B cell (primary cell): ENCODE measurements around the gene PACC1. TPM values are rescaled to one million over a fixed set of nuclear protein-coding genes. Genes with fewer than 3 reads are reported as not detected.

ENCODE experiments used
- ATAC-seq: fragments of 200-7000 bp; cut with Tn5 transposase; one replicate; pipeline ENCODE4 v1.10.0; 2021; ENCODE audit warnings: low read depth, mild to moderate bottlenecking, moderate number of reproducible peaks, moderate library complexity
- CTCF ChIA-PET: fragments of 350-600 bp; sonication (Branson Sonifier 250); formaldehyde crosslinking; loops from one replicate; lab custom pipeline; 2021; ENCODE audit warnings: antibody characterized with exemption, inconsistent platforms; lab: Charles Lee
- POLR2A ChIA-PET: fragments of 350-600 bp; sonication (Branson Sonifier 250); formaldehyde crosslinking; loops from one replicate; lab custom pipeline; 2021; ENCODE audit warnings: antibody characterized with exemption; lab: Charles Lee
- DNase-seq: peaks from one replicate; pipeline ENCODE4 v3.0.0; 2013
- H2AFZ ChIP-seq: 2 replicates; pipeline ENCODE4 v1.6.1; 2012; ENCODE audit warnings: mild to moderate bottlenecking, low read depth, low read length; ENCODE audit not compliant: insufficient read depth, poor library complexity, severe bottlenecking
- H3K27ac ChIP-seq, 2 donors: 1 replicate in 1 of 2; 2 replicates in 1 of 2; pipeline ENCODE4 v1.5.1; 2012 to 2013; ENCODE audit warnings: low read length in 2 of 2, mild to moderate bottlenecking in 2 of 2, moderate library complexity in 1 of 2
- H3K27me3 ChIP-seq, 4 experiments: fragments of 200-600 bp in 1 of 4; sonication (generic) in 1 of 4; replicated peaks in 1 of 4; 1 replicate in 2 of 4; 2 replicates in 2 of 4; pipeline versions ENCODE4 v1.6.1 to v1.7.0; 2013 to 2016; ENCODE audit warnings: low read length in 3 of 4, mild to moderate bottlenecking in 2 of 4, mixed read lengths in 1 of 4, moderate library complexity in 1 of 4; ENCODE audit not compliant: insufficient read depth in 4 of 4, control insufficient read depth in 3 of 4; ENCODE audit errors: control extremely low read depth in 1 of 4
- H3K36me3 ChIP-seq, 2 experiments: replicated peaks in 1 of 2; 1 replicate in 1 of 2; 2 replicates in 1 of 2; pipeline versions ENCODE4 v1.6.1 to v1.7.1; 2013; ENCODE audit warnings: low read length in 1 of 2; ENCODE audit not compliant: insufficient read depth in 2 of 2, control insufficient read depth in 1 of 2; ENCODE audit errors: control extremely low read depth in 1 of 2, extremely low read depth in 1 of 2
- H3K4me1 ChIP-seq, 2 donors: fragments of 200-600 bp in 1 of 2; sonication (generic) in 1 of 2; 1 replicate in 1 of 2; 2 replicates in 1 of 2; pipeline versions ENCODE4 v1.5.1 to v1.6.1; 2013 to 2017; ENCODE audit warnings: low read length in 2 of 2; ENCODE audit not compliant: control insufficient read depth in 2 of 2, insufficient read depth in 2 of 2
- H3K4me2 ChIP-seq: replicated peaks from 2 replicates; pipeline ENCODE3; 2012; ENCODE audit warnings: mild to moderate bottlenecking, low read depth, low read length; ENCODE audit not compliant: poor library complexity, severe bottlenecking
- H3K4me3 ChIP-seq, 5 experiments: fragments of 200-600 bp in 1 of 5; sonication (generic) in 1 of 5; 1 replicate in 3 of 5; 2 replicates in 2 of 5; pipeline versions ENCODE4 v1.5.1 to v1.7.0; 2011 to 2016; ENCODE audit warnings: low read length in 4 of 5, mild to moderate bottlenecking in 4 of 5, low read depth in 2 of 5, control low read depth in 1 of 5, moderate library complexity in 1 of 5; ENCODE audit not compliant: insufficient read depth in 1 of 5; ENCODE audit errors: control extremely low read depth in 1 of 5, extremely low read depth in 1 of 5
- H3K79me2 ChIP-seq: fragments of 200-600 bp; sonication (generic); one replicate; pipeline ENCODE4 v1.6.0; 2016; ENCODE audit warnings: low read length; ENCODE audit not compliant: control insufficient read depth, insufficient read depth
- H3K9ac ChIP-seq: fragments of 200-600 bp; sonication (generic); 2 replicates; pipeline ENCODE4 v1.6.1; 2017; ENCODE audit warnings: mild to moderate bottlenecking, low read length, moderate library complexity
- H3K9me3 ChIP-seq, 3 donors: one replicate each; pipeline versions ENCODE4 v1.6.1 to v1.7.1; 2013; ENCODE audit warnings: low read length in 2 of 3; ENCODE audit not compliant: control insufficient read depth in 2 of 3, insufficient read depth in 1 of 3; ENCODE audit errors: control extremely low read depth in 1 of 3
- H4K20me1 ChIP-seq: 2 replicates; pipeline ENCODE4 v1.6.0; 2012; ENCODE audit warnings: mild to moderate bottlenecking, low read length; ENCODE audit not compliant: insufficient read depth, control insufficient read depth, poor library complexity, severe bottlenecking
- H3K27ac Mint-ChIP-seq: one replicate; pipeline ENCODE4 v1.8.0; 2021; ENCODE audit warnings: mixed read lengths
- H3K27me3 Mint-ChIP-seq: one replicate; pipeline ENCODE4 v1.8.0; 2021; ENCODE audit warnings: mixed read lengths
- H3K4me1 Mint-ChIP-seq: one replicate; pipeline ENCODE4 v1.8.0; 2021; ENCODE audit warnings: mixed read lengths
- H3K4me3 Mint-ChIP-seq: one replicate; pipeline ENCODE4 v1.8.0; 2021; ENCODE audit warnings: mixed read lengths
- H3K9me3 Mint-ChIP-seq: one replicate; pipeline ENCODE4 v1.8.0; 2022; ENCODE audit warnings: mixed read lengths; ENCODE audit not compliant: insufficient read depth
- EZH2 ChIP-seq: IDR thresholded peaks from 2 replicates; pipeline ENCODE4 v1.6.1; 2012; ENCODE audit warnings: borderline replicate concordance, low read depth, mild to moderate bottlenecking, moderate library complexity, low read length; ENCODE audit not compliant: insufficient read depth, poor library complexity, severe bottlenecking
- WGBS: methylation state at CpG from one replicate; pipeline ENCODE4 v1.1.5; 2013; ENCODE audit warnings: missing lambda C conversion rate; ENCODE audit not compliant: insufficient coverage; 5-methylcytosine and 5-hydroxymethylcytosine counted together
- intact Hi-C: fragments of 100-400 bp; cut with micrococcal nuclease; formaldehyde crosslinking; loops from one replicate; pipeline ENCODE4 v1.10.0; 2022
- polyA plus RNA-seq: library from polyadenylated mRNA; depleted of rRNA; stranded (reverse); fragments of >200 nt; gene quantifications from 2 replicates; pipeline ENCODE4 v1.2.3, GENCODE V29; 2012
- total RNA-seq, 2 donors: library from RNA; stranded (reverse); fragments of 120-200 nt in 1 of 2; gene quantifications; 1 replicate in 1 of 2; 2 replicates in 1 of 2; pipeline versions ENCODE4 v1.2.3 to v1.2.4, GENCODE V29; 2013 to 2022
- TF ChIP-seq, protein P1 (sequence below): fragments of 200-600 bp; IDR thresholded peaks from one replicate; pipeline ENCODE4 v1.8.0; 2022; ENCODE audit warnings: antibody characterized with exemption, mild to moderate bottlenecking

The PACC1 gene
- total and polyA plus RNA-seq, 2 donors (not counting 1 experiment from before 2014, with no cell fraction given) = 15.9 to 18.3 TPM

DNA sequence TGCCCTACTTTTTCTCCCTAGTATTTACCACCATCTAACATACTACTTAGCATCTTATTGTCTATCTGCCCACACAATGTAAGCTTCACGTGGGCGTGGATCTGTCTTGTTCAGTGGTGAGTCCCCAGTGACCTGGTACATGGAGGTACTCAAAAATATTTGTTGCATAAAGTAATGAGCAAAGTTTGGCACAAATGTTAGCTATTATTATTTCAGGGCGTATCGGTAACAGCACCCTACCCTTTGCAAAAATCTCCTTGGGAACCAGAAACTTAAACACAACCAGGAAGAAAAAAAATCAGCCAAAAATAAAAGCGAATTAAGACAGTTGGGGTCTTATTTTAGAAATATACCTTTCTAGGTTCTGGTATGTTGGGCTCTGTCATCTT lies 17.6 kb upstream of the PACC1 start:
- intact Hi-C loops = loop anchor here (1.0 to 5.0 kb wide), 4 partner anchors 17 to 397 kb away; partner anchors contain the start of genes DTL, INTS7 and PPP2R5A
- ChIA-PET CTCF (interaction anchor here (0.6 to 1.5 kb wide), 2 partner anchors 24 to 361 kb away, joined by 3 to 6 read pairs; no protein-coding TSS in a partner anchor), POLR2A (interaction anchor here (0.5 to 1.6 kb wide), 2 partner anchors 17 to 63 kb away, joined by 5 read pairs; partner anchors contain the start of gene PACC1)
- DNase-seq (no peak), ATAC-seq (no peak)
- H3K4me2 ChIP-seq = peak overlapping the region; percentile 91
- H3K79me2 ChIP-seq = peaks cover 16% of the 10 kb centered on the region
- Mint-ChIP-seq H3K9me3 (no peaks in the 10 kb centered on the region), H3K4me3 (peak overlapping the region; percentile 72), H3K27me3 (no peaks in the 10 kb centered on the region), H3K4me1 (peaks cover 25% of the 10 kb centered on the region), H3K27ac (peak overlapping the region; percentile 33)
- peak overlapping the region in 1 of 2 donors; percentile 52 for H3K27ac ChIP-seq
- peaks cover 12 to 15% of the 10 kb centered on the region in 2 donors for H3K4me1 ChIP-seq
- peak overlapping the region; percentile 82 for H2AFZ ChIP-seq
- no peaks in the 10 kb centered on the region for H3K9me3 ChIP-seq
- H4K20me1 ChIP-seq = no peaks in the 10 kb centered on the region
- H3K27me3 ChIP-seq = no peaks in the 10 kb centered on the region
- no peaks in the 10 kb centered on the region for H3K36me3 ChIP-seq
- peak overlapping the region; percentile 19 to 82 (median 52) for H3K4me3 ChIP-seq
- no peak for TF ChIP-seq EZH2
- TF ChIP-seq, protein P1, sequence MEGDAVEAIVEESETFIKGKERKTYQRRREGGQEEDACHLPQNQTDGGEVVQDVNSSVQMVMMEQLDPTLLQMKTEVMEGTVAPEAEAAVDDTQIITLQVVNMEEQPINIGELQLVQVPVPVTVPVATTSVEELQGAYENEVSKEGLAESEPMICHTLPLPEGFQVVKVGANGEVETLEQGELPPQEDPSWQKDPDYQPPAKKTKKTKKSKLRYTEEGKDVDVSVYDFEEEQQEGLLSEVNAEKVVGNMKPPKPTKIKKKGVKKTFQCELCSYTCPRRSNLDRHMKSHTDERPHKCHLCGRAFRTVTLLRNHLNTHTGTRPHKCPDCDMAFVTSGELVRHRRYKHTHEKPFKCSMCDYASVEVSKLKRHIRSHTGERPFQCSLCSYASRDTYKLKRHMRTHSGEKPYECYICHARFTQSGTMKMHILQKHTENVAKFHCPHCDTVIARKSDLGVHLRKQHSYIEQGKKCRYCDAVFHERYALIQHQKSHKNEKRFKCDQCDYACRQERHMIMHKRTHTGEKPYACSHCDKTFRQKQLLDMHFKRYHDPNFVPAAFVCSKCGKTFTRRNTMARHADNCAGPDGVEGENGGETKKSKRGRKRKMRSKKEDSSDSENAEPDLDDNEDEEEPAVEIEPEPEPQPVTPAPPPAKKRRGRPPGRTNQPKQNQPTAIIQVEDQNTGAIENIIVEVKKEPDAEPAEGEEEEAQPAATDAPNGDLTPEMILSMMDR = no peak
- peak overlapping the region; percentile 57 for H3K9ac ChIP-seq
- WGBS = no CpG with 5 or more reads among the region's 5 CpGs

DNA sequence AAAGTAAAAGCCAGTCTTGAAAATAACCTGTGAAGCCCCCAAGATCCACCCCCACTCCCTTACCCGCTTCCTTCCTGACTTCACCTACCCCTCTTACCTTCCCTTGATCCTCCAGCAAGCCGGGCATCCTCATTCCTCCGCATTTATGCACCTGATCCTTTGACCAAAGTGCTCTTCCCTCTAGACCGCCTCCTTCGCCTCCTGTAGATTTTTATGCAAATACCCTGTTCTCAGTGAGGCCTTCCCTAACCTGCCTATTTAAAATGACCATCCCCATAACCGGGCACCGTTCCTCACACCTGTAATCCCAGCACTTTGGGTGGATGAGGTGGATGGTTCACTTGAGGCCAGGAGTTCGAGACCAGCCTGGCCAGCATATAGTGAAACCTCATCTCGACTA lies 17.0 kb upstream of the PACC1 start:
- H3K4me3 Mint-ChIP-seq = peak overlapping the region; percentile 59
- intact Hi-C loops = loop anchor here (1.0 to 5.0 kb wide), 5 partner anchors 12 to 396 kb away; partner anchors contain the start of genes DTL, INTS7 and PPP2R5A
- TF ChIP-seq EZH2 = no peak
- TF ChIP-seq, protein P1 = no peak
- H3K27ac ChIP-seq = no peak overlapping the region
- WGBS = 95% methylated on average over 5 of the region's 9 CpGs
- no peaks in the 10 kb centered on the region for H3K27me3 ChIP-seq
- ChIA-PET CTCF (interaction anchor here (2.5 to 2.6 kb wide), 2 partner anchors 24 to 26 kb away, joined by 6 to 14 read pairs; no protein-coding TSS in a partner anchor), POLR2A (interaction anchor here (0.5 to 1.6 kb wide), 2 partner anchors 17 to 62 kb away, joined by 5 read pairs; partner anchors contain the start of gene PACC1)
- H2AFZ ChIP-seq = no peak overlapping the region
- no peaks in the 10 kb centered on the region for H3K27me3 Mint-ChIP-seq
- DNase-seq = no peak
- no peak overlapping the region for H3K4me2 ChIP-seq
- peaks cover 25% of the 10 kb centered on the region for H3K4me1 Mint-ChIP-seq
- H3K9me3 Mint-ChIP-seq = no peaks in the 10 kb centered on the region
- H3K36me3 ChIP-seq = no peaks in the 10 kb centered on the region
- no peak overlapping the region for H3K9ac ChIP-seq
- H4K20me1 ChIP-seq = no peaks in the 10 kb centered on the region
- H3K79me2 ChIP-seq = peaks cover 16% of the 10 kb centered on the region
- H3K9me3 ChIP-seq = no peaks in the 10 kb centered on the region
- H3K4me3 ChIP-seq = no peak overlapping the region
- ATAC-seq = no peak
- H3K27ac Mint-ChIP-seq = peak overlapping the region; percentile 7
- peaks cover 12 to 15% of the 10 kb centered on the region in 2 donors for H3K4me1 ChIP-seq
